ENCODE measurements around the gene ZNF32.

DNA sequence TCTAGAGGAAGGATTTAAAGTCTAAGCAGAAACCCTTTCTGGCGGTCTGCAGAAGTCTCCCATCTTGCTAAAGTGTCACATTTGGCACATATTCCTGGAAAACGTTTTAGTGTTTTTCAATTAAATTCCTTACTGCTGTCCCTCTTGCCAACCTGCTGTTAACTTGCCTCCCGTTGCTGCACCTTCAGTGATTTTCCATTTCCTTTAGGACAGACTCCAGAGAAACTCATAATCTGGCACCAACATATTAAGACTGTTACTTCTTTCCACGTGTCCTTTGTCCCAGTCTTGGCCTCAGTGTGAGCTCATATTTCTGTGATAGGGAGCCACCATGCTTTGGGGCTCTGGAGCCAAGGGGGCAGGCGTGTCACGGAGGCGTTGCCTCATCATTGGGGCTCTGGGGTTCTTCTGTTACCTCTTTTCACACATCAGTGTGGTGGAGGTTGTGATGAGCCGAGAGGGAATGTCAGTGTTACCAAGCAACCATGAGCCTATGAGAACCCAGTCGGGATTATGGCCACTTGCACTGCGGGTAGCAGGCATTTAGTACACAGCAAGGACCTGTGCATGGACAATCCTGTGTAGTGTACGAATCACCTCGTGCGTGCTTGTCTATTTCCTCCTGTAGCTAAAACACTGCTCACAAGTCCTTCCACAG, 26.0 kb upstream of the ZNF32 start:
- TF ChIP-seq CTCF (conservative IDR thresholded peaks at IDR 0.05), result no peak
- TF ChIP-seq EZH2 (IDR thresholded peaks at IDR 0.05; ENCODE audit: low read depth), result no peak

Measured in PC-9 (cell line).